Adrenal gland (tissue), 5 donors: ENCODE measurements around the gene LRFN2.

Experiments
- CTCF ChIP-seq, 6 experiments: fragments of 450-650 bp in 4 of 6; fragments of 200-600 bp in 2 of 6; sonication (generic) in 1 of 6; IDR thresholded peaks; 1 replicate in 5 of 6; 2 replicates in 1 of 6; pipeline versions ENCODE4 v1.5.1 to v1.8.0; 2016 to 2021; ENCODE audit warnings: antibody characterized with exemption in 6 of 6, mild to moderate bottlenecking in 2 of 6, moderate library complexity in 1 of 6
- POLR2A ChIP-seq, 2 donors: fragments of 450-650 bp; IDR thresholded peaks; one replicate each; pipeline ENCODE4 v1.6.1; 2017; ENCODE audit warnings: antibody characterized with exemption in 2 of 2, mild to moderate bottlenecking in 2 of 2, moderate library complexity in 1 of 2
- donor health status: DM: no; HTN: no; CAD: no.

GRCh38 chr6:40398034-40398691, 189.0 kb downstream of the LRFN2 start:
- TF ChIP-seq CTCF (IDR thresholded peaks at IDR 0.05) (no peak), POLR2A (IDR thresholded peaks at IDR 0.05) (no peak)
